D721Med (cell line): ENCODE measurements around the gene ETS2.

Source experiments
- DNase-seq: peaks from one replicate; pipeline ENCODE4 v3.0.0; 2011; ENCODE audit warnings: low spot score; ENCODE audit not compliant: insufficient read length
- FAIRE-seq: peaks from 2 replicates; lab custom pipeline; 2011; peaks lifted over from hg19 to GRCh38; lab: Jason Lieb, UNC
- TF ChIP-seq, protein P1 (sequence below): IDR thresholded peaks from 2 replicates; pipeline ENCODE4 v1.5.1; 2012; ENCODE audit warnings: mild to moderate bottlenecking, control low read depth; ENCODE audit not compliant: insufficient read depth; ENCODE audit errors: missing control alignments

The ETS2 gene

DNA sequence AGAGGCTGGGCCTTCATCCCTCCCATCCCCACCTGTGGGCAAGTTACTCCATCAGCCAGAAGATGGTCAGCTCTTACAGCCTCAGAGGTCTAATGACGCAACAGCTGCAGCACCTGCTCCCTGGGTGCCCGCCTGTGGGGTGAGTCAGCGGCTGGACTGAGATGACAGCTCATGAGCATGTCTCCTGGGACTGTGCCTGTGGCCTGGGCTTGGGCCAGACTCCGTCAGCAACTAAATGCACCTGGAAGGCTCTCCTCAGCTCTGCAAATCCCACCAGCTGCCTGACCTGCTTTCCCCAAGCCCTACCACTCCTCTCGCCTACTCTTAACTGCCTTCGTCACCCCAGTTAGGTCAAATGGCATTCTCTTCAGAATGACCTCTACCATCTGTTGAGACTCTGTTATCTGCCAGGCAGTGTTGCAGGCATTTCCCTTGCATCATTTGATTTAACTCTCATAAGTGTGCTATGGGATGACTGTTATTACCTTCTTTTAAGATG is 47.7 kb downstream of the ETS2 start:
- DNase-seq (no peak), FAIRE-seq (no peak)
- TF ChIP-seq, protein P1, sequence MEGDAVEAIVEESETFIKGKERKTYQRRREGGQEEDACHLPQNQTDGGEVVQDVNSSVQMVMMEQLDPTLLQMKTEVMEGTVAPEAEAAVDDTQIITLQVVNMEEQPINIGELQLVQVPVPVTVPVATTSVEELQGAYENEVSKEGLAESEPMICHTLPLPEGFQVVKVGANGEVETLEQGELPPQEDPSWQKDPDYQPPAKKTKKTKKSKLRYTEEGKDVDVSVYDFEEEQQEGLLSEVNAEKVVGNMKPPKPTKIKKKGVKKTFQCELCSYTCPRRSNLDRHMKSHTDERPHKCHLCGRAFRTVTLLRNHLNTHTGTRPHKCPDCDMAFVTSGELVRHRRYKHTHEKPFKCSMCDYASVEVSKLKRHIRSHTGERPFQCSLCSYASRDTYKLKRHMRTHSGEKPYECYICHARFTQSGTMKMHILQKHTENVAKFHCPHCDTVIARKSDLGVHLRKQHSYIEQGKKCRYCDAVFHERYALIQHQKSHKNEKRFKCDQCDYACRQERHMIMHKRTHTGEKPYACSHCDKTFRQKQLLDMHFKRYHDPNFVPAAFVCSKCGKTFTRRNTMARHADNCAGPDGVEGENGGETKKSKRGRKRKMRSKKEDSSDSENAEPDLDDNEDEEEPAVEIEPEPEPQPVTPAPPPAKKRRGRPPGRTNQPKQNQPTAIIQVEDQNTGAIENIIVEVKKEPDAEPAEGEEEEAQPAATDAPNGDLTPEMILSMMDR = no peak

DNA sequence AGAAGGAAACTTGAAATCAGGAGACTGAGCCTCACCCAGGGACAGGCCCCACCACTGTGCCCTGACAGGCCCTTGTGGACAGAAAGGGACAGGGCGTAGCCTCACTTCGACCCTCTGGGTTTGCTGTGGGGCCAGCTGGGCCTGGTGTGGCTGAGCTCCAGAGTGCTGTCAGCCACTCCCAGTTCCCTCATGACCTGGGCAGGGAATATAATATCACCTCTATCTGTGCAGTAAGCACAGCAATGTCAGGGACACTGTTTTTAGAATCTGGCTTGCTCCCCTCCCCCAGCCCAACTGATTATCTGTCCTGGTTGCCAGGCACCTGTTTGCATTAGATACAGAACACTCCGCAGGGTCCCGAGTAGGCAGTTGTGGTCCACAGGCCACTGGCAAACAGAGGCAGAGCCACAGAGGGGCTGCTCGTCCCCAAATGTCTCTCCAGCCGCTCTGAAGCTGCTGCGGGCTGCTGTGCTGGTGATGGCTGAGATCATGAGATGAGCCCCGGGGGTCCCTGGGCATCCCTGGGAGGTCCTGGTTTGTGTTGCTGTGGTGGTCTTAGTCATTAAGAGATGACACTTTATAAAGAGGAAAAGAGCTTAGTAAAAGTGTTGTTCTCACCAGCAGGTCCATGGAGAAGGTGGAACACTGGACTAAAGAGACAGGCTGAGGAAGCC is 51.6 kb downstream of the ETS2 start:
- FAIRE-seq (no peak), DNase-seq (no peak)
- TF ChIP-seq, protein P1 = no peak

DNA sequence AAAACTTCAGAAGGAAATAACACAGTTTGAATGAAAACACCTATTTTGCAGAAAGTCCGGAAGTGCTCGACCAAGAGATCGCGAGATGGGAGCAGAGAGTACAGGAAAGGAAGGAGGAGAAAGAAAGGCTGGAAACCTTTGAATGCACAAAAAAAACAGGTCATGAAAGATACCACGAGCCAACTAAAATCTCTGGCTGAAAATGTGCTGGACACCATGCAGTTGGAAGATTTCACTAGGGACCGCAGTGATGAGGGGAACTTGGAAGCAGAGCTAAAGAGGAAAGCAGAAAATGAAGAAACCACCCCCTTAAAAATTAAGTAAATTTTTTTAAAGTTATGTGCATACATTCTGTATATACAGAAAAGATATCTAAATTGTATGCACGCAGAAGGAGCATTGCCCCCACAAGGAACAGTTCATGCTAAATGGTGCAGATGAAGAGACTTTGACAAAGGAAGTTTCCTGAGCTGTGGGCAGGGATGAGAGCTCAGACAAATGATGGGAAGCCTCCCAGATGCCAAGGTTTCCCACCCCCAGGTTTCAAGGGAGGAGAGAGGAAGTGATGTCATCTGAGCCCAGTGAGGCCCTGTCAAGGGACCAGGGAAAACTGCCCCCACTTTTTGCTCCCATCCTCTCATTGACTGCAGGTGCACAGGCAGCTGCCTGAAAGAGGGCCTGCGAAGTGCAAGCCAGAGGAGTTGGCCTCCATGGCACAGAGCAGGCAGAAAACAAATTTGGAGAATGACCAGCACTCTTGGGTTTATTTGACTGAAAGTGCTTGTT is 52.5 kb downstream of the ETS2 start:
- DNase-seq = no peak
- TF ChIP-seq, protein P1 = no peak
- FAIRE-seq = no peak

DNA sequence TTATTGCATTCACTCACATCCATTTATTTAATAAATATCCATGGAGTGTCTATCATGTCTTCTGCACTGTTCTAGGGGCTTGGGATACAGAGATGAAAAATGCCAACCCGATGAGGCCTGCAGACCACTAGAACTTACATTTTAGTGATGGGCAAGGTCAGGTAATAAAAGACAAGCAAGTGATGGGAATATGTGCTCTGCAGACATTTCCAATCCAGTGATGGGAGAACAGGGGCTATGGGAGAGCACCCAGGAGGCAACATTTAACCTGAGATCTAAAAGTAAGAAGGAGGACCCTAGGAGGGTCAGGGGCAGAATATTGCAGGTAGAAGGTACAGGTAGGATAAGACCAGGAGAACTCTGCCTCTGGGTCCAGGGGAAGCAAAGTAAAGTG is 53.1 kb downstream of the ETS2 start:
- no peak for DNase-seq
- no peak for FAIRE-seq
- TF ChIP-seq, protein P1 = no peak

DNA sequence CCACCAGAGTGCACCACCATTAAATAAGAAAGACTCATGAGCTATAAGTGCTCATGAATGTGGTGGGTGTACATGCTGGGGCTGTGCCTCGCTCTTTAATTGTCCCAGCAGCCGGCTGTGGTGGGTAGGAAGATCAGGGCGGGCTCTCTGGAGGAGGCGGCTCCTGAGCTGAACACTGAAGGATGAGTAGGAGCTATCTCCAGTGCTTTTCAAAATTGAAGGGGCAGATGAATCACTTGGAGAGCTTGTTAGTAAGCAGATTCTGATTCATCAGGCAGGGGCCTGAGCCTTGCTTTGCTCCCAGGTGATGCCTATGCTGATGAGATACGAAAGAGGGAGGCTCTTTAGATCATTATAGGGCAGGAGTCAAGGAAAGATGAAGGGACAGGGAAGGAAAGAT is 54.1 kb downstream of the ETS2 start:
- no peak for DNase-seq
- TF ChIP-seq, protein P1 = no peak
- no peak for FAIRE-seq

DNA sequence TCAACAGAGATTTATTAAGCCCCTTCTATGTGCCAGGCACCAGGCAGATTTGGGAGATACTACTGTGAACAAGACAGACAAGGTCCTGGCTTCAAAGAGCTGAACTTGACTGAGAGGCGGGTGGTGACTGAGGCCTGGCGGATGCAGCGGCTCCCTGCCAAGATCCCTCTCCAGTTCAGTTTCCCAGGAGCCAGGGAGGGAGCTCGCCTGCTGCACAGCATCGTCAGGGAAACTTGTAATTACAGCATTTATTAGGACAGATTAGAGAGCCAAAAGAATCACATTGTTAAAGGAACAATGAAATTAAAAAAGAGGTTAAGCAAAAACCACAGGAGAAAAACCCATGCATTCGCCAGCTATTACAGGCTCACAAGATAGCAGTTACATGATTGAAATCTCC is 55.3 kb downstream of the ETS2 start:
- TF ChIP-seq, protein P1 = no peak
- DNase-seq (no peak), FAIRE-seq (no peak)

DNA sequence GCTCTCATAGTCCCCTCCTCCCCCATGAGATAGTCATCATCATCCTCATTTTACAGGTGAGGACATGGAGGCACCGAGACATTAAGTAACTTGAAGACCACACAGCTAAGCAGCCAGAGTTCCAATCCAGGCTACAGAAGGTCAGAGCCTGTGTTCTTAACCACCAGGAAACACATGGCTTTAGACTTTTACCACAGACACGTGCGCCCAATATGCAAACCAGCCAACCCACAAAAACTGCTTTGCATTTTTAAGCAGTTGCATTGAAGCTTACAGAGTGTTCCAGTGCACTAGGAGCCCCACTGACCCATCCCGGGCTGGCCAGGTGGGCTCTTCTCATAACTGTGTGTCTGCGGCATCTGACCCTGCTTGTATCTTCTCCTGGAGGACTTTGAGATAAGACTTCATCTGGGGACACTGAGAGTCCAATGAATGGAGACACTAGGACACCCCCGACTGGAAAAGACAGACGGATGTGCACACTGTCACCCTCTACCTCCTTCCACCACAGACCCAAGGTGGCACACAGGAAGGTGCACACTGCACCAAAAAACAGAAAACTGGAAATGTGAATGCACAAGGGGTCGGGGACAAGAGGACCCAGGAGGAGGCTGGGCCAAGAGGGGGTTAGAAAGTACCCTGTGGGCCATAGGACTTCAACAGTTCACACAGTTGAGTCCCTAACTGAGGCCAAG is 56.4 kb downstream of the ETS2 start:
- no peak for DNase-seq
- TF ChIP-seq, protein P1 = no peak
- no peak for FAIRE-seq
